ENCODE results near the gene SCGB1C1.
"Not testable (repeated sequence)": the region's sequence is repeated elsewhere in the genome, so short reads cannot be mapped to it uniquely, and the experiment has no call there.

Gene SCGB1C1

DNA sequence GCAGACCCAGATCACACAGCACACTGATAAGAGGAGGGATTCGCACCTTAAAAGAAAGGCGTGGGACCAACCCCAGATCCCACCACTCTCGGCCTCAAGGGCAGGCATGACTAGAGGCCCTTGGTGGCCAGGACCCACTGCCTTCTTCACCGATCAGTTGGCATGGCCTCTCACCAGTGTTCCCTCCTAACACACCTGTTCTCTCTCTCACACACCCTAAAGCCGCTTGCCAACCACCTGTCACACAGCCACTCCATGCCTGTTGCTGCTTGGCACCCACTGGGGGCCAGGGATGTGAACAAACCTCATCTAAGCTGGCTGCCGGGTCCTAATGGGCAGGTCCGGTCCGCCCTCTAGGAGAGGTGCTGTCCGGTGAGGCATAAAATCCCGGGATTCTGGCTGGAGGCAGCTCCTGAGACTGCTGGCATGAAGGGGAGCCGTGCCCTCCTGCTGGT is at the start of gene SCGB1C1:
SCGB1C1 (plus strand) TSS at position 405 of the 455 bp plus-strand sequence; CDS start at position 427, 22 bp downstream.
- DNase-seq (ENCODE audit: low read depth in 2 of 2), result not testable (repeated sequence)

GRCh38 chr11:180242-180641 is 12.6 kb upstream of the SCGB1C1 start:
- not testable (repeated sequence) for DNase-seq (ENCODE audit: low read depth in 2 of 2)

DNA sequence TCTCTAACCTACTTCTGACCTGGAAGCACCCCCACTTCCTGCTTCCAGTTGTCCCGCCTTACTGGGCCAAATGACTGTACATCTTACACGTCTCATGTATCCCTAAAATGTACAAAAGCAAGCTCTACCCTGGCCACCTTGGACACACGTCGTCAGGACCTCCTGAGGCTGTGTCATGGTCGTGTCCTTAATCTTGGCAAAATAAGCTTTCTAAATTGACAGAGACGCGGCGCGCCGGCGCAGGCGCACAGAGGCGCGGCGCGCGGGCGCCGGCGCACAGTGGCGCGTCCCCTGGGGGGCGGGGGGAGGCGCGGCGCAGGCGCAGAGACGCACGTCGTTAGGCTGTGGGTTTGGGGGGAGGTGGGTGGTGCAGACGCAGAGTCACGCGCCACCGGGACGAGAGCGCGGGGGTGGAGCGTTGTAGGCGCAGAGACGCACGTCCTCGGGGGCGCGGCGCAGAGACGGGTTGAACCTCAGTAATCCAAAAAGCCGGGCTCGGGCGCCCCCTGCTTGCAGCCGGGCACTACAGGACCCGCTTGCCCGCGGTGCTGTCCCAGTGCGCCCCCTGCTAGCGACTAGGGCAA is 3.6 kb upstream of the SCGB1C1 start:
- DNase-seq (ENCODE audit: low read depth in 2 of 2), result not testable (repeated sequence)

- not testable (repeated sequence) for DNase-seq (ENCODE audit: low read depth in 2 of 2)
Observed at GRCh38 chr11:189843-190311, 3.0 kb upstream of the SCGB1C1 start.

GRCh38 chr11:190546-190945 is 2.3 kb upstream of the SCGB1C1 start:
- not testable (repeated sequence) for DNase-seq (ENCODE audit: low read depth in 2 of 2)

DNA sequence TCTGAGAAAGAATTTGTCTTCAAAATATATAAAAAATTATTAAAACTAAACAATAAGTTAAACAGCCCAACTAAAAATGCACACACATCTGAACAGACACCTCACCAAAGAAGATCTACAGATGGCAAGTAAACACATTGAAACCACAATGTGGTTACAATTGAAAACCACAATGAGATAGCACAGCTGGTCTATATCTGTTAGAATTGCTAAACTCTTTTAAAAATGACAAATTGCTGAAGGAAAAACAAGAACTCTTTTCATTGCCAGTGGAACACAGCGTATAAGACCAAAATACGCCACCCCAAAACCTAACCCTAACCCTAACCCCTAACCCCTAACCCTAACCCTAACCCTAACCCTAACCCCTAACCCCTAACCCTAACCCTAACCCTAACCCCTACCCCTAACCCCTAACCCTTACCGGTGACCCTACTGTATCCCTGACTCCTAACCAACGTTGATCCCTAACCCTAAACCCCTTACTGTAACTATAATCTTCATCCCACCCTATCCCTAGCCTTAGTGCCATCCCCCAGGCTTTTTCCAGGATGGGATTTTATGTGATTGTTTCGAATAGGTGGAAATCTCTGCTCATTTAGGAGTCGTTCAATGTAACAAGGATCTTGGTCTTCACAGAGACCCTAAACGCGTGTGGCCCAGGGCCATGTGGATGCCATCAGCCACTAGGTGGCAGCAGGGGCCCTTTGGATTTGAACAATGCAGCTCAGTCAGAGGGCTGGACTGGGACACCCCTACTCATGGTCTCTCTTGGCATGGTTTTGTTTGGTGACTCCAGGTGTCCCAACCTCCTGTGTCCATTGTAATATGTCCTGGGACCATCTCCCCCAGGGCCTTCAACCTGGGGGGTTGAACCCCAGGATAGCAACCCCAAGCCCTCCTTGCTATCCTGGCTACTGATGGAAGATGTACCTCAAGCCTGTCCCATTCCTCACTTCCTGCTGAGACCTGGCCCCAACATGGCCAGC is 1.1 kb upstream of the SCGB1C1 start:
- DNase-seq (ENCODE audit: low read depth in 2 of 2), result peak in 1 of 2 donors; percentile 42

GRCh38 chr11:193481-193880 is 603 bp downstream of the SCGB1C1 start:
- not testable (repeated sequence) for DNase-seq (ENCODE audit: low read depth in 2 of 2)

DNA sequence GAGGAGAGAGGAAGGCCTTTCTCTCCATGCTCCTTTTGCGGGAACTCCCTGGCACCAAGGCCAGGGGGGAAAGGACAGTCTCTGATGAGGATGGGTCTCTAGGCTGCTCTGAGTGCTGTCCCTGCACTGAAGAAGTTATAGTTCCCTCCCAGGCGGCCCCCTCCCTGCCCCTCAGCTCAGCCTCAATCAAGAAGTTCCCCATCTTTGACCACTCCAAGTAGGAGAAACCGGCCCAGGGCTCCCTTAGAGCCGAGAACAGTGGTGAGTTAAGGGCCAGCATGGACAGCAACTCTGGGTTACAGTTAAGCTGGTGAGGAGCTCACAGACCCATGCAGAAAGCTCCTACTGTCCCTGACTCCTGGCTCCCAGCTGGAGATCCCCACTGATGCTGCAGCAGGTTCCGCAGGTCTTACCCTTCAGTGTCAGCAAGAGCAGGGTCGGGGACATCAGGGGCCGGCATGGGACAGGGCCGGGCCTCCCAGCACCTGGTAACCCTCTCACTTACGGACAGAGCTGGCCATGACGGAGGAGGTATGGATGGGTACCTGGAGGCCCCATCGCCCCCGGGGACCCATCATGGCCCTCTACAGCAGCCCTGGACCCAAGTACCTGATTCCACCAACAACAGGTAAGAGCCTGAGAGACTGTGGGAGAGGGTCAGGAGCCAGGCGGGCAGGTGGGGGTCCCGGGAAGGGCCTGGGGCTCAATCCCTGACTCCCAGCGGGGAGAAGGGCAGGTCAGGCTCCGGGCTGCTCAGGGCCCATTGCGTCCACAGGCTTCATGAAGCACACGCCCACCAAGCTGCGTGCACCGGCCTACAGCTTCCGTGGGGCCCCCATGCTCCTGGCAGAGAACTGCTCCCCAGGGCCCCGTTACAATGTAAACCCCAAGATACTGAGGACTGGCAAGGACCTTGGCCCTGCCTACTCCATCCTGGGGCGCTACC is 4.2 kb downstream of the SCGB1C1 start:
- no peak for DNase-seq (ENCODE audit: low read depth in 2 of 2)

DNA sequence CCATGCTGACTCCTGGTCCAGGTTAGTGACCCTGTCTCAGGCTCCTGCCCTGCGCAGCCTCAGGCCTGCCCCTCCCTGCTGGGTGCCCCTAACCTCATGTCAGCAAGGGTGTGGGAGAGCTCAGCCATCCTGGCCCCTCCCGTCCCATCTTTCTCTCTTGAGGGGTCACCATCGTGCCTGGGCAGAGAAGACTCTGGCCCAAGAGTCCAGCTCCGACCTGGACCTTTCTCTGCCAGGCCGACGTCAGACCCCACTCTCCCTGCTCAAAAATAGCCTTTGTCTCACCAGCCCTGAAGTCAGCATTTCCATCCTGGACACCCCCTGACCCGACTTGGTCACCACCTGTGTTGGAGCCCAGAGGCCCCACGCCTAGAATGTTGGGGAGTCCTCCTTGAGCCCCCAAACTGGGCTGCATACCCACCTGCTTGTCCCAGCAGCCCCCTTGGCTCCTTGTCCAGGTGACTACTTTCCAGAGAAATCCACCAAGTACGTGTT is 4.9 kb downstream of the SCGB1C1 start:
- DNase-seq (ENCODE audit: low read depth in 2 of 2), result no peak

- DNase-seq (ENCODE audit: low read depth in 2 of 2), result no peak
Observed at GRCh38 chr11:198236-198806, 5.4 kb downstream of the SCGB1C1 start.

DNA sequence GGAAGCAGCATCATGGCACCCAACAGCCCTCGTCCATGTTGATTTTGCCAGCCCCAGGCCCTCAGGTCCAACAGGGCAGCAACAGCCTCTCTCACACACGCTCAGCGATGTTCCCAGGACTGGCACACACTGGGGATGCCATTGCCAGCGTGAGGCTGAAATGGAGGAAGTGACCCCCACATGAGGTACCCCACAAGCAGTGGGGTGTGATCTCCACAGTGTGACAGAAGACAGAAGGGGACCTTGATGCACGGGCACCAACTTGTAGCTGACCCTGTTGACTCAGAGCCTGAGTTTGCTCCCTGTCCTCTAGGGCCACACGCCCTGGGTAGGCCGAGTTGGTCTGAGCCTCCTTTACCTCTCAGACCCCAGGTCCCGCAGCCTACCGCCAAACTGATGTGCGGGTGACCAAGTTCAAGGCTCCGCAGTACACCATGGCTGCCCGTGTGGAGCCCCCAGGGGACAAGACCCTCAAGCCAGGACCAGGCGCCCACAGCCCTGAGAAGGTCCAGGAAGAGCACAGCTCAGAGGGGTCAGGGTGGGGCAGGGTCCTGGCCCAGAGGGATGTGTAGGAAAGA is 6.2 kb downstream of the SCGB1C1 start:
- DNase-seq (ENCODE audit: low read depth in 2 of 2), result no peak

- DNase-seq (ENCODE audit: low read depth in 2 of 2), result no peak
Observed at GRCh38 chr11:199782-200181, 6.9 kb downstream of the SCGB1C1 start.

DNA sequence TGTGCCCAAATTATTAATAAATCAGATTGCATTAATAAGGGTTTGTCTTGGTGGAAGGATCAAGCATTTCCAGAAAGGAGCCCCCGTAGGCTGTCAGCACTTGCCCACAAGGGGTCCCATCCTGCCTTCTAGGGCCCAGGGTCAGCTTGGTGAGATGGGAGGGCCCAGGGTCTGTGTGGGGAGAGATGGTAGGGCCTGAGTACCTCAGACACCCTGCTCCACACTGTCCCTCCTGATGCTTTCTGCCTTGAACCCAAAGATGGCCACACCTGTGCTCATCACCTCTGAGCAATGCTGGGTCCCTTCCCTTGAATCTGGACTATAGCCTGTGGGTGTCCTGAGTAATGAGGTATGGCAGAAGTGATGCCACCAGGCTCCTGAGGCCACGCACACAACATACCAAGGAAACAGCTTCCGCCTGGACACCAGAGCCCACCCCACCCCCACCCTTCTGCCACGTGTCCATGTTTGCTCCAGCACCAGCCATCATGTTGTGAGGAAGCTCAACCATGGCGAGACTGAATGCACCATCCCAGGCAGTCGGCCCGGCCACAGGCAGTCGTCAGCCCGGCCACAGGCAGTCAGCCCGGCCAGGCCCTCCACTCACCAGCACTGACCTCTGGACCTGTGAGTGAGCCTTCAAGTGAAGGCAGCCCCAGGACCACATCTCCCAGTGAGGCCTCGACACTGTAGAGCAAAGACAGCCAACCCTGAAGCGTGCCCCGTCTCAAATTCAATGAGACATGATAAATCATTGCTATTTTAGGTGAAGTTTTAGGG is 7.5 kb downstream of the SCGB1C1 start:
- DNase-seq (ENCODE audit: low read depth in 2 of 2), result no peak

DNA sequence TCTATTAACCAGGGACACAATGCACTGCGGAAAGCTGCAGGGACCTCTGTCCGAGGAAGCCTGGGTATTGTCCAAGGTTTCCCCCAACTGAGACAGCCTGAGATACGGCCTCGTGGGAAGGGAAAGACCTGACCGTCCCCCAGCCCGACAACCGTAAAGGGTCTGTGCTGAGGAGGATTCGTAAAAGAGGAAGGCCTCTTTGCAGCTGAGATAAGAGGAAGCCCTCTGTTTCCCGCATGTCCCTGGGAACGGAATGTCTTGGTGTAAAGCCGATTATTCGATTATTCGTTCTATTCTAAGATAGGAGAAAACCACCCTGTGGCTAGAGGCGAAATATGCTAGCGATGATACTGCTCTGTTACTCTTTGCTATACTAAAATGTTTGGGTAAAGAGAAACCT is 9.1 kb downstream of the SCGB1C1 start:
- DNase-seq (ENCODE audit: low read depth in 2 of 2), result no peak

- DNase-seq (ENCODE audit: low read depth in 2 of 2), result no peak
Observed at GRCh38 chr11:202490-202889, 9.6 kb downstream of the SCGB1C1 start.

- DNase-seq (ENCODE audit: low read depth in 2 of 2), result no peak
Observed at GRCh38 chr11:203056-203944, 10.4 kb downstream of the SCGB1C1 start.

GRCh38 chr11:203945-204586 is 11.2 kb downstream of the SCGB1C1 start:
- DNase-seq (ENCODE audit: low read depth in 2 of 2), result no peak

- DNase-seq (ENCODE audit: low read depth in 2 of 2), result no peak
Observed at GRCh38 chr11:204587-205109, 11.8 kb downstream of the SCGB1C1 start.
